ENCODE data around the gene RAB11FIP4. TPM values are rescaled to one million over a fixed set of nuclear protein-coding genes. Genes with fewer than 3 reads are reported as not detected.
A peak's percentile ranks its signal among the peaks of the same experiment; 100 is the strongest.

The RAB11FIP4 gene
- total and polyA plus RNA-seq, 2 of the 13 experiments (the other 11 are each of a cell fraction or from before 2014, with no cell fraction given): 28.0 to 89.3 TPM

DNA sequence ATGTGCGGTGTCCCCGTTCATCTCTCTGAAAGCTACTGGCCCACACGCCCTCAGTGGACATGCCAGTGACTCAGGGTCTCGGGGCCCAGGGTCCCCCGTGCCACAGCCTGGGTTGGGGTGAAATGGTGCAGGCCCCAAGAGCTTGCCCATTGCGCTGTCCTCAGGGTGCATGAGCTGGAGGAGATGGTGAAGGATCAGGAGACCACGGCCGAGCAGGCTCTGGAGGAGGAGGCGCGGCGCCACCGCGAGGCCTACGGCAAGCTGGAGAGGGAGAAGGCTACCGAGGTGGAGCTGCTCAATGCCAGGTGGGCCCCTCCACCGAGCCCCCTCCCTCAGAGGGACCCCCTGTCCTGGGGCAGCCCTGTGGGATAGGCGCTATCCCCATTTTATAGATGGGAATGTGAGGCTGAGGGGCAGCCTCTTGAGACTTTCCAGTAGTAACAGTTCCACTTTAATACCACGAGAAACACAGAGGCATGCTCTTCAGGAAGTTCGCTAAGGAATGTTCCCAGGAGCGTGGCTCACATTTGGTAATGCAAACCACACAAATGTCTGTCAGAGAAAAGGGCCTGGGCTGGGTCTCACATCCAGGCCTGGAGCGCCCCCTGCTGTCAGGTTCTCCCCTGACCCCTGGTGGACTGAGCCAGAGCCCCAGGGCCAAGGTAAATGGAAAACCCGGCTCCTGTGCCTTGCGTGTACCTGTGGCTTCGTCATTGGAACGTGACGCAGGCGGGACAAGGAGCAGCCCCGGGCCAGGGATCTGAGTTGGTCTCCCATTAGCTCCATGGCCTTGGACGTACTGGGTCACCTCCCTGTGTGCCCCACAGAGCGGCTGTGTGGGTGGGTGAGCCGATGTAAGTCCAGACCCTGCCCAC, 133.7 kb downstream of the RAB11FIP4 start (continued):
- TF ChIP-seq FOXA3 (CRISPR knock-in tag; IDR thresholded peaks at IDR 0.05) (0 out of 2 replicates have a peak, but pooled peaks have one; percentile 15), ZNF709 (CRISPR knock-in tag; IDR thresholded peaks at IDR 0.05) (no peak), FLYWCH1 (CRISPR knock-in tag; IDR thresholded peaks at IDR 0.05) (no peak), FOXO1 (CRISPR knock-in tag; IDR thresholded peaks at IDR 0.05) (0 out of 2 replicates have a peak, but pooled peaks have one; percentile 6), TOE1 (CRISPR knock-in tag; IDR thresholded peaks at IDR 0.05) (no peak), ZNF235 (CRISPR knock-in tag; IDR thresholded peaks at IDR 0.05; ENCODE audit: borderline replicate concordance) (no peak), HNF4G (IDR thresholded peaks at IDR 0.05; ENCODE audit: borderline replicate concordance, low read depth, low read length) (no peak), HNF4G (CRISPR knock-in tag; IDR thresholded peaks at IDR 0.05; ENCODE audit: borderline replicate concordance, low read depth) (0 out of 2 replicates have a peak, but pooled peaks have one; percentile 48), SNAPC2 (CRISPR knock-in tag; IDR thresholded peaks at IDR 0.05) (no peak), ZNF749 (CRISPR knock-in tag; IDR thresholded peaks at IDR 0.05; ENCODE audit: borderline replicate concordance) (no peak), ZNF556 (CRISPR knock-in tag; IDR thresholded peaks at IDR 0.05; ENCODE audit: borderline replicate concordance) (peak; percentile 47; the same call in 1 of the 2 replicates), ZNF883 (CRISPR knock-in tag; IDR thresholded peaks at IDR 0.05; ENCODE audit: not compliant biosample characterization) (no peak), RXRA (CRISPR knock-in tag; IDR thresholded peaks at IDR 0.05) (no peak), ZFY (CRISPR knock-in tag; IDR thresholded peaks at IDR 0.05) (no peak; the same call in 1 of the 2 replicates), MED1 (CRISPR knock-in tag; IDR thresholded peaks at IDR 0.05) (no peak)
- TF ChIP-seq, protein P1, sequence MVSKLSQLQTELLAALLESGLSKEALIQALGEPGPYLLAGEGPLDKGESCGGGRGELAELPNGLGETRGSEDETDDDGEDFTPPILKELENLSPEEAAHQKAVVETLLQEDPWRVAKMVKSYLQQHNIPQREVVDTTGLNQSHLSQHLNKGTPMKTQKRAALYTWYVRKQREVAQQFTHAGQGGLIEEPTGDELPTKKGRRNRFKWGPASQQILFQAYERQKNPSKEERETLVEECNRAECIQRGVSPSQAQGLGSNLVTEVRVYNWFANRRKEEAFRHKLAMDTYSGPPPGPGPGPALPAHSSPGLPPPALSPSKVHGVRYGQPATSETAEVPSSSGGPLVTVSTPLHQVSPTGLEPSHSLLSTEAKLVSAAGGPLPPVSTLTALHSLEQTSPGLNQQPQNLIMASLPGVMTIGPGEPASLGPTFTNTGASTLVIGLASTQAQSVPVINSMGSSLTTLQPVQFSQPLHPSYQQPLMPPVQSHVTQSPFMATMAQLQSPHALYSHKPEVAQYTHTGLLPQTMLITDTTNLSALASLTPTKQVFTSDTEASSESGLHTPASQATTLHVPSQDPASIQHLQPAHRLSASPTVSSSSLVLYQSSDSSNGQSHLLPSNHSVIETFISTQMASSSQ (IDR thresholded peaks at IDR 0.05; ENCODE audit: low read depth): no peak
- TF ChIP-seq, protein P1 (CRISPR knock-in tag; IDR thresholded peaks at IDR 0.05; ENCODE audit: borderline replicate concordance): no peak
- TF ChIP-seq, protein P2, sequence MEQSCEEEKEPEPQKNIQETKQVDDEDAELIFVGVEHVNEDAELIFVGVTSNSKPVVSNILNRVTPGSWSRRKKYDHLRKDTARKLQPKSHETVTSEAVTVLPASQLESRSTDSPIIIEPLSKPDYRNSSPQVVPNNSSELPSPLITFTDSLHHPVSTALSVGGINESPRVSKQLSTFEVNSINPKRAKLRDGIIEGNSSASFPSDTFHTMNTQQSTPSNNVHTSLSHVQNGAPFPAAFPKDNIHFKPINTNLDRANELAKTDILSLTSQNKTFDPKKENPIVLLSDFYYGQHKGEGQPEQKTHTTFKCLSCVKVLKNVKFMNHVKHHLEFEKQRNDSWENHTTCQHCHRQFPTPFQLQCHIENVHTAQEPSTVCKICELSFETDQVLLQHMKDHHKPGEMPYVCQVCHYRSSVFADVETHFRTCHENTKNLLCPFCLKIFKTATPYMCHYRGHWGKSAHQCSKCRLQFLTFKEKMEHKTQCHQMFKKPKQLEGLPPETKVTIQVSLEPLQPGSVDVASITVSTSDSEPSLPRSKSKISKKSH (CRISPR knock-in tag; IDR thresholded peaks at IDR 0.05; ENCODE audit: borderline replicate concordance): no peak
- TF ChIP-seq, protein P3, sequence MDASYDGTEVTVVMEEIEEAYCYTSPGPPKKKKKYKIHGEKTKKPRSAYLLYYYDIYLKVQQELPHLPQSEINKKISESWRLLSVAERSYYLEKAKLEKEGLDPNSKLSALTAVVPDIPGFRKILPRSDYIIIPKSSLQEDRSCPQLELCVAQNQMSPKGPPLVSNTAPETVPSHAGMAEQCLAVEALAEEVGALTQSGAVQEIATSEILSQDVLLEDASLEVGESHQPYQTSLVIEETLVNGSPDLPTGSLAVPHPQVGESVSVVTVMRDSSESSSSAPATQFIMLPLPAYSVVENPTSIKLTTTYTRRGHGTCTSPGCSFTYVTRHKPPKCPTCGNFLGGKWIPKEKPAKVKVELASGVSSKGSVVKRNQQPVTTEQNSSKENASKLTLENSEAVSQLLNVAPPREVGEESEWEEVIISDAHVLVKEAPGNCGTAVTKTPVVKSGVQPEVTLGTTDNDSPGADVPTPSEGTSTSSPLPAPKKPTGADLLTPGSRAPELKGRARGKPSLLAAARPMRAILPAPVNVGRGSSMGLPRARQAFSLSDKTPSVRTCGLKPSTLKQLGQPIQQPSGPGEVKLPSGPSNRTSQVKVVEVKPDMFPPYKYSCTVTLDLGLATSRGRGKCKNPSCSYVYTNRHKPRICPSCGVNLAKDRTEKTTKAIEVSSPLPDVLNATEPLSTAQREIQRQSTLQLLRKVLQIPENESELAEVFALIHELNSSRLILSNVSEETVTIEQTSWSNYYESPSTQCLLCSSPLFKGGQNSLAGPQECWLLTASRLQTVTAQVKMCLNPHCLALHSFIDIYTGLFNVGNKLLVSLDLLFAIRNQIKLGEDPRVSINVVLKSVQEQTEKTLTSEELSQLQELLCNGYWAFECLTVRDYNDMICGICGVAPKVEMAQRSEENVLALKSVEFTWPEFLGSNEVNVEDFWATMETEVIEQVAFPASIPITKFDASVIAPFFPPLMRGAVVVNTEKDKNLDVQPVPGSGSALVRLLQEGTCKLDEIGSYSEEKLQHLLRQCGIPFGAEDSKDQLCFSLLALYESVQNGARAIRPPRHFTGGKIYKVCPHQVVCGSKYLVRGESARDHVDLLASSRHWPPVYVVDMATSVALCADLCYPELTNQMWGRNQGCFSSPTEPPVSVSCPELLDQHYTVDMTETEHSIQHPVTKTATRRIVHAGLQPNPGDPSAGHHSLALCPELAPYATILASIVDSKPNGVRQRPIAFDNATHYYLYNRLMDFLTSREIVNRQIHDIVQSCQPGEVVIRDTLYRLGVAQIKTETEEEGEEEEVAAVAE (CRISPR knock-in tag; IDR thresholded peaks at IDR 0.05; ENCODE audit: borderline replicate concordance): no peak

All from HepG2 (cell line).